Cortex of kidney (tissue), 1 donor: ENCODE measurements around the gene OR1G1.
"Not testable (repeated sequence)": the region's sequence is repeated elsewhere in the genome, so short reads cannot be mapped to it uniquely, and the experiment has no call there.

Source experiments
- DNase-seq: peaks from one replicate; lab custom pipeline; 2025; lab: John Stamatoyannopoulos, UW

The OR1G1 gene

GRCh38 chr17:3127451-3127850 is at the start of gene OR1G1:
OR1G1 (minus strand) TSS chr17:3127551; CDS start chr17:3127551, 0 bp downstream.
- DNase-seq: no peak

- DNase-seq: no peak
Observed at GRCh38 chr17:3167574-3167973, 40.2 kb upstream of the OR1G1 start.

- DNase-seq: no peak
Observed at GRCh38 chr17:3157218-3157617, 29.9 kb upstream of the OR1G1 start.

GRCh38 chr17:3137494-3137893 is 10.1 kb upstream of the OR1G1 start:
- DNase-seq: not testable (repeated sequence)

- DNase-seq: no peak
Observed at GRCh38 chr17:3104322-3104721, 23.0 kb downstream of the OR1G1 start, which contains the start of gene OR1D2. OR1D2 (minus strand) TSS chr17:3104422; CDS start chr17:3092996, 11,426 bp downstream.
